K562 (cell line): Measurements from ENCODE around the gene RNF207. TPM values are rescaled to one million over a fixed set of nuclear protein-coding genes. Genes with fewer than 3 reads are reported as not detected.
A peak's percentile ranks its signal among the peaks of the same experiment; 100 is the strongest.

Source experiments
- ATAC-seq: fragments of 200-7000 bp; cut with Tn5 transposase; 3 replicates; pipeline ENCODE4 v1.9.1; 2020; ENCODE audit warnings: moderate library complexity
- BruUV-seq: library from RNA; stranded (reverse); fragments of 400-500 nt; replicated peaks from 2 replicates; lab custom pipeline; 2021; lab: Mats Ljungman, UMichigan
- CTCF ChIA-PET: fragments of 300-600 bp; formaldehyde crosslinking; extraction: SDS; loops from one replicate; lab custom pipeline; 2021; ENCODE audit warnings: low intra/inter-chr PET ratio; lab: Yijun Ruan, JAX
- POLR2A ChIA-PET: fragments of 300-600, 350-650 bp; sonication (Branson Sonifier 250); formaldehyde crosslinking; extraction: SDS; loops from one replicate; lab custom pipeline; 2021; ENCODE audit warnings: antibody characterized with exemption, inconsistent platforms; lab: Yijun Ruan, JAX
- DNase-seq, 4 experiments: peaks; one replicate each; pipeline versions ENCODE4 v3.0.0 to v3.0.0-alpha.2; 2011 to 2018; ENCODE audit warnings: low spot score in 3 of 4, mixed read lengths in 3 of 4; ENCODE audit errors: extremely low read depth in 1 of 4
- FAIRE-seq: peaks from 2 replicates; lab custom pipeline; 2011; peaks lifted over from hg19 to GRCh38; lab: Jason Lieb, UNC
- H2AFZ ChIP-seq: 2 replicates; pipeline ENCODE4 v1.6.0; 2011; ENCODE audit warnings: low read depth, low read length, control low read depth, inconsistent platforms
- H3K27ac ChIP-seq: fragments of 200-600 bp; 3 replicates; pipeline ENCODE4 v1.8.0; 2011; ENCODE audit warnings: low read depth, mild to moderate bottlenecking, control low read depth, inconsistent platforms, low read length, moderate library complexity, mixed read lengths; ENCODE audit errors: extremely low read depth
- H3K27me3 ChIP-seq, 2 experiments: fragments of 300-600 bp in 1 of 2; 2 replicates in 1 of 2; 3 replicates in 1 of 2; pipeline versions ENCODE4 v1.6.0 to v1.8.0; 2011; ENCODE audit warnings: inconsistent platforms in 2 of 2, low read length in 2 of 2, mild to moderate bottlenecking in 1 of 2, mixed read lengths in 1 of 2, moderate library complexity in 1 of 2; ENCODE audit not compliant: control insufficient read depth in 2 of 2, insufficient read depth in 2 of 2
- H3K36me3 ChIP-seq: fragments of 300-600 bp; 3 replicates; pipeline ENCODE4 v1.8.0; 2011; ENCODE audit warnings: mild to moderate bottlenecking, low read length, inconsistent platforms; ENCODE audit not compliant: control insufficient read depth, insufficient read depth
- H3K4me1 ChIP-seq, 2 experiments: fragments of 200-600 bp in 1 of 2; replicated peaks in 1 of 2; 2 replicates in 1 of 2; 3 replicates in 1 of 2; pipeline versions ENCODE4 v1.5.1 to v1.8.0; 2011; ENCODE audit warnings: inconsistent platforms in 2 of 2, low read length in 2 of 2, mild to moderate bottlenecking in 1 of 2, mixed read lengths in 1 of 2, moderate library complexity in 1 of 2; ENCODE audit not compliant: control insufficient read depth in 2 of 2, insufficient read depth in 2 of 2
- H3K4me2 ChIP-seq: 2 replicates; pipeline ENCODE4 v1.6.1; 2011; ENCODE audit warnings: low read length, control low read depth, inconsistent platforms, mixed read lengths; ENCODE audit not compliant: insufficient read depth
- H3K4me3 ChIP-seq: fragments of 200-600 bp; sonication (generic), shearing (Covaris generic); 2 replicates; pipeline ENCODE4 v1.5.1; 2016; ENCODE audit warnings: control low read depth, inconsistent platforms
- H3K79me2 ChIP-seq: fragments of 200-600 bp; 3 replicates; pipeline ENCODE4 v1.8.0; 2011; ENCODE audit warnings: low read length, inconsistent platforms; ENCODE audit not compliant: control insufficient read depth, insufficient read depth
- H3K9ac ChIP-seq, 2 experiments: 2 replicates each; pipeline versions ENCODE4 v1.6.0 to v1.6.1; 2011; ENCODE audit warnings: low read depth in 2 of 2, low read length in 2 of 2, control low read depth in 1 of 2, inconsistent platforms in 1 of 2, mild to moderate bottlenecking in 1 of 2, mixed read lengths in 1 of 2; ENCODE audit not compliant: insufficient read depth in 1 of 2
- H3K9me1 ChIP-seq: one replicate; pipeline ENCODE4 v1.6.0; 2011; ENCODE audit warnings: inconsistent platforms, mild to moderate bottlenecking, low read length, moderate library complexity; ENCODE audit not compliant: control insufficient read depth, insufficient read depth
- H3K9me3 ChIP-seq: replicated peaks from 2 replicates; pipeline ENCODE4 v1.5.1; 2011; ENCODE audit warnings: low read depth, low read length, inconsistent platforms; ENCODE audit not compliant: control insufficient read depth, insufficient read depth
- H4K20me1 ChIP-seq: replicated peaks from 2 replicates; pipeline ENCODE4 v1.6.1; 2011; ENCODE audit warnings: low read length, inconsistent platforms, mixed read lengths; ENCODE audit not compliant: control insufficient read depth, insufficient read depth
- IFI16 ChIP-seq: fragments of 250-450 bp; sonication (Bioruptor Pico); IDR thresholded peaks from 2 replicates; pipeline ENCODE4 v2.1.2; 2022; ENCODE audit warnings: mild to moderate bottlenecking, inconsistent platforms
- NR4A1 ChIP-seq, 2 experiments: fragments of 250-450 bp in 1 of 2; fragments of 450-650 bp in 1 of 2; sonication (Bioruptor Pico) in 1 of 2; IDR thresholded peaks; 2 replicates each; pipeline versions ENCODE4 v1.4.0 to v1.6.1; 2016 to 2020; ENCODE audit warnings: mild to moderate bottlenecking in 2 of 2, missing compliant biosample characterization in 1 of 2, missing genetic modification characterization in 1 of 2, moderate library complexity in 1 of 2
- WGBS: fragments of 100-300 bp; shearing (Covaris generic); methylation state at CpG from one replicate; pipeline ENCODE4 v1.1.6; 2016; ENCODE audit warnings: low coverage, mixed read lengths; ENCODE audit not compliant: insufficient coverage; ENCODE audit errors: missing lambda C conversion rate; 5-methylcytosine and 5-hydroxymethylcytosine counted together
- in situ Hi-C: fragments of 300-500 bp; cut with MboI; formaldehyde crosslinking; loops from 4 replicates; pipeline ENCODE4 v1.15.0; 2018; ENCODE audit warnings: inconsistent platforms, mixed read lengths
- intact Hi-C: fragments of 100-400 bp; cut with micrococcal nuclease; formaldehyde crosslinking; loops from 2 replicates; pipeline ENCODE4 v1.14.2; 2022
- polyA plus RNA-seq, 8 experiments: library from polyadenylated mRNA; depleted of rRNA in 4 of 8; stranded (reverse) in 5 of 8; unstranded in 3 of 8; fragments of >200 nt; fragmentation: Nextera tagmentation in 2 of 8; fragmentation: Illumina TruSeq in 1 of 8; extraction: Ambion mirVana in 2 of 8; extraction: Trizol in 1 of 8; gene quantifications; 2 replicates each; pipeline versions ENCODE4 v1.2.1 to v1.2.3, GENCODE V29; 2011 to 2014; ENCODE audit warnings: inconsistent platforms in 1 of 8, missing spikeins in 1 of 8
- total RNA-seq, 7 experiments: library from RNA; depleted of rRNA in 6 of 7; stranded (reverse); fragments of >200 nt in 6 of 7; fragmentation: Illumina TruSeq in 2 of 7; extraction: Trizol in 2 of 7; gene quantifications; 2 replicates each; pipeline versions ENCODE4 v1.2.1 to v1.2.3, GENCODE V29; 2011 to 2021; ENCODE audit warnings: low replicate concordance in 1 of 7
- TF ChIP-seq, protein P1 (sequence below): fragments of 450-650 bp; IDR thresholded peaks from 2 replicates; pipeline ENCODE4 v1.6.1; 2018; ENCODE audit not compliant: partially characterized antibody
- TF ChIP-seq, protein P2 (sequence below), 2 experiments: fragments of 450-650 bp in 1 of 2; sonication (generic) in 1 of 2; formaldehyde crosslinking in 1 of 2; IDR thresholded peaks; 2 replicates each; pipeline versions ENCODE4 v1.7.1 to v1.9.0; 2016 to 2022; ENCODE audit warnings: inconsistent platforms in 1 of 2, mild to moderate bottlenecking in 1 of 2, missing genetic modification reagents in 1 of 2

Gene RNF207
- total and polyA plus RNA-seq, 9 of the 15 experiments (the other 6 are each of a cell fraction or from before 2014, with no cell fraction given): 2.7 to 30.6 (median 12.9) TPM

DNA sequence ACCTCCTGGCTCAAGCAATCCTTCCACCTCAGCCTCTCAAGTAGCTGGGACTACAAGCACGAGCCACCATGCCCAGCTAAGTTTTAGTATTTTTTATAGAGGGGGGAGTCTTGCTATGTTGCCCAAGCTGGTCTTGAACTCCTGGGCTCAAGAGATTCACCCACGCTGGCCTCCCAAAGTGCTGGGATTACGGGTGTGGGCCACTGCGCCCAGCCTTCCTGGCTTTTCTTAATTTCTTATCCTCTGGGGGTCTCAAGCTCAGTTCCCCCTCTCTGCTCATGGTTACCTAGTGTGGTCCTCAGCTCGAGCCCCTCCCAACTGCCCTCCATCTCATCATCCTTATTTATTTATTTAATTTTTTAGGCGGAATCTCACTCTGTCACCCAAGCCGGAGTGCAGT is 3.7 kb upstream of the RNF207 start:
- DNase-seq: no peak
- peaks cover 28 to 49% of the 10 kb centered on the region in 2 experiments; a peak in 4 of 5 replicates for H3K4me1 ChIP-seq
- no peak overlapping the region for H3K4me3 ChIP-seq
- no peak overlapping the region for H3K4me2 ChIP-seq
- H3K27me3 ChIP-seq: no peaks in the 10 kb centered on the region
- H3K27ac ChIP-seq: no peak overlapping the region
- no peak overlapping the region for H3K9ac ChIP-seq
- H3K9me3 ChIP-seq: no peaks in the 10 kb centered on the region
- FAIRE-seq: no peak
- peaks cover 57% of the 10 kb centered on the region for H3K79me2 ChIP-seq
- in situ Hi-C loops: no loop called here
- CTCF ChIA-PET: no interaction called here
- H3K9me1 ChIP-seq: no peaks in the 10 kb centered on the region
- no TSS peak for BruUV-seq
- WGBS: 81% methylated on average over 7 of the region's 7 CpGs
- H3K36me3 ChIP-seq: peaks cover 22% of the 10 kb centered on the region
- POLR2A ChIA-PET: interaction anchor here (0.6 to 1.1 kb wide), 3 partner anchors 24 to 87 kb away, joined by 3 to 4 read pairs (median 3); no protein-coding TSS in a partner anchor
- ATAC-seq: no peak
- TF ChIP-seq, protein P1, sequence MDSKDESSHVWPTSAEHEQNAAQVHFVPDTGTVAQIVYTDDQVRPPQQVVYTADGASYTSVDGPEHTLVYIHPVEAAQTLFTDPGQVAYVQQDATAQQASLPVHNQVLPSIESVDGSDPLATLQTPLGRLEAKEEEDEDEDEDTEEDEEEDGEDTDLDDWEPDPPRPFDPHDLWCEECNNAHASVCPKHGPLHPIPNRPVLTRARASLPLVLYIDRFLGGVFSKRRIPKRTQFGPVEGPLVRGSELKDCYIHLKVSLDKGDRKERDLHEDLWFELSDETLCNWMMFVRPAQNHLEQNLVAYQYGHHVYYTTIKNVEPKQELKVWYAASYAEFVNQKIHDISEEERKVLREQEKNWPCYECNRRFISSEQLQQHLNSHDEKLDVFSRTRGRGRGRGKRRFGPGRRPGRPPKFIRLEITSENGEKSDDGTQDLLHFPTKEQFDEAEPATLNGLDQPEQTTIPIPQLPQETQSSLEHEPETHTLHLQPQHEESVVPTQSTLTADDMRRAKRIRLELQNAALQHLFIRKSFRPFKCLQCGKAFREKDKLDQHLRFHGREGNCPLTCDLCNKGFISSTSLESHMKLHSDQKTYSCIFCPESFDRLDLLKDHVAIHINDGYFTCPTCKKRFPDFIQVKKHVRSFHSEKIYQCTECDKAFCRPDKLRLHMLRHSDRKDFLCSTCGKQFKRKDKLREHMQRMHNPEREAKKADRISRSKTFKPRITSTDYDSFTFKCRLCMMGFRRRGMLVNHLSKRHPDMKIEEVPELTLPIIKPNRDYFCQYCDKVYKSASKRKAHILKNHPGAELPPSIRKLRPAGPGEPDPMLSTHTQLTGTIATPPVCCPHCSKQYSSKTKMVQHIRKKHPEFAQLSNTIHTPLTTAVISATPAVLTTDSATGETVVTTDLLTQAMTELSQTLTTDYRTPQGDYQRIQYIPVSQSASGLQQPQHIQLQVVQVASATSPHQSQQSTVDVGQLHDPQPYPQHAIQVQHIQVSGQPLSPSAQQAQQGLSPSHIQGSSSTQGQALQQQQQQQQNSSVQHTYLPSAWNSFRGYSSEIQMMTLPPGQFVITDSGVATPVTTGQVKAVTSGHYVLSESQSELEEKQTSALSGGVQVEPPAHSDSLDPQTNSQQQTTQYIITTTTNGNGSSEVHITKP: peak; percentile 52
- TF ChIP-seq, protein P2, sequence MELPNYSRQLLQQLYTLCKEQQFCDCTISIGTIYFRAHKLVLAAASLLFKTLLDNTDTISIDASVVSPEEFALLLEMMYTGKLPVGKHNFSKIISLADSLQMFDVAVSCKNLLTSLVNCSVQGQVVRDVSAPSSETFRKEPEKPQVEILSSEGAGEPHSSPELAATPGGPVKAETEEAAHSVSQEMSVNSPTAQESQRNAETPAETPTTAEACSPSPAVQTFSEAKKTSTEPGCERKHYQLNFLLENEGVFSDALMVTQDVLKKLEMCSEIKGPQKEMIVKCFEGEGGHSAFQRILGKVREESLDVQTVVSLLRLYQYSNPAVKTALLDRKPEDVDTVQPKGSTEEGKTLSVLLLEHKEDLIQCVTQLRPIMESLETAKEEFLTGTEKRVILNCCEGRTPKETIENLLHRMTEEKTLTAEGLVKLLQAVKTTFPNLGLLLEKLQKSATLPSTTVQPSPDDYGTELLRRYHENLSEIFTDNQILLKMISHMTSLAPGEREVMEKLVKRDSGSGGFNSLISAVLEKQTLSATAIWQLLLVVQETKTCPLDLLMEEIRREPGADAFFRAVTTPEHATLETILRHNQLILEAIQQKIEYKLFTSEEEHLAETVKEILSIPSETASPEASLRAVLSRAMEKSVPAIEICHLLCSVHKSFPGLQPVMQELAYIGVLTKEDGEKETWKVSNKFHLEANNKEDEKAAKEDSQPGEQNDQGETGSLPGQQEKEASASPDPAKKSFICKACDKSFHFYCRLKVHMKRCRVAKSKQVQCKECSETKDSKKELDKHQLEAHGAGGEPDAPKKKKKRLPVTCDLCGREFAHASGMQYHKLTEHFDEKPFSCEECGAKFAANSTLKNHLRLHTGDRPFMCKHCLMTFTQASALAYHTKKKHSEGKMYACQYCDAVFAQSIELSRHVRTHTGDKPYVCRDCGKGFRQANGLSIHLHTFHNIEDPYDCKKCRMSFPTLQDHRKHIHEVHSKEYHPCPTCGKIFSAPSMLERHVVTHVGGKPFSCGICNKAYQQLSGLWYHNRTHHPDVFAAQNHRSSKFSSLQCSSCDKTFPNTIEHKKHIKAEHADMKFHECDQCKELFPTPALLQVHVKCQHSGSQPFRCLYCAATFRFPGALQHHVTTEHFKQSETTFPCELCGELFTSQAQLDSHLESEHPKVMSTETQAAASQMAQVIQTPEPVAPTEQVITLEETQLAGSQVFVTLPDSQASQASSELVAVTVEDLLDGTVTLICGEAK (IDR thresholded peaks at IDR 0.05): no peak
- TF ChIP-seq, protein P2 (CRISPR knock-in tag; IDR thresholded peaks at IDR 0.05): no peak
- TF ChIP-seq NR4A1 (CRISPR knock-in tag; IDR thresholded peaks at IDR 0.05) (no peak), NR4A1 (tag; IDR thresholded peaks at IDR 0.05) (no peak), IFI16 (CRISPR knock-in tag) (no peak)
- peaks cover 5% of the 10 kb centered on the region; the same call in 1 of the 2 replicates for H4K20me1 ChIP-seq
- no peak overlapping the region for H2AFZ ChIP-seq
- intact Hi-C loops: no loop called here
